ENCODE results near the gene PTPRG. TPM values are rescaled to one million over a fixed set of nuclear protein-coding genes. Genes with fewer than 3 reads are reported as not detected.

The PTPRG gene
- total and polyA plus RNA-seq, 8 donors, result 50.9 to 88.4 (median 54.4) TPM

DNA sequence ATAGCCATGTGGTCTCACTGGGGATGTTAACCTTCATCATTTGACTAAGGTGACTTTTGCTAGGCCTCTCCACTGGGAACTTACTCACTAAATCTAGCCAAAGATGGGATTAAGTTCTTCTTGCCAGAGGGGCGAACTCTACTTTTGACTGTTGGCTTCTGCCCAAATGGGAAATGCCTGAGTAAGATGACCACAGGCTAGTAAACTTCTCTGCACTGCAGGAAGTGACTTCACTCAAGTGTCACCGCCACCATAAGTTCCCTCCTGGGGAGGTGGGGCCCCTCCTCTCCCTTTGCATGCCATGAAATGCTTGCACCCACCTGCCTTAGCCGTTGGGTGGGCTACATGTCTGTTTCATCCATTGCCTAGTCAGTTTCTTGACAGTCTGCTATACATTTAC, 423.6 kb downstream of the PTPRG start:
- TF ChIP-seq, protein P1, sequence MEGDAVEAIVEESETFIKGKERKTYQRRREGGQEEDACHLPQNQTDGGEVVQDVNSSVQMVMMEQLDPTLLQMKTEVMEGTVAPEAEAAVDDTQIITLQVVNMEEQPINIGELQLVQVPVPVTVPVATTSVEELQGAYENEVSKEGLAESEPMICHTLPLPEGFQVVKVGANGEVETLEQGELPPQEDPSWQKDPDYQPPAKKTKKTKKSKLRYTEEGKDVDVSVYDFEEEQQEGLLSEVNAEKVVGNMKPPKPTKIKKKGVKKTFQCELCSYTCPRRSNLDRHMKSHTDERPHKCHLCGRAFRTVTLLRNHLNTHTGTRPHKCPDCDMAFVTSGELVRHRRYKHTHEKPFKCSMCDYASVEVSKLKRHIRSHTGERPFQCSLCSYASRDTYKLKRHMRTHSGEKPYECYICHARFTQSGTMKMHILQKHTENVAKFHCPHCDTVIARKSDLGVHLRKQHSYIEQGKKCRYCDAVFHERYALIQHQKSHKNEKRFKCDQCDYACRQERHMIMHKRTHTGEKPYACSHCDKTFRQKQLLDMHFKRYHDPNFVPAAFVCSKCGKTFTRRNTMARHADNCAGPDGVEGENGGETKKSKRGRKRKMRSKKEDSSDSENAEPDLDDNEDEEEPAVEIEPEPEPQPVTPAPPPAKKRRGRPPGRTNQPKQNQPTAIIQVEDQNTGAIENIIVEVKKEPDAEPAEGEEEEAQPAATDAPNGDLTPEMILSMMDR (IDR thresholded peaks at IDR 0.05), result no peak
- no peak for DNase-seq
- intact Hi-C loops (cut with DNase I), result no loop called here
- no peaks in the 10 kb centered on the region for H3K9me3 ChIP-seq
- no peaks in the 10 kb centered on the region for H3K27me3 ChIP-seq
- no peaks in the 10 kb centered on the region for H3K36me3 ChIP-seq
- no peaks in the 10 kb centered on the region for H3K4me1 ChIP-seq
- ATAC-seq, result no peak
- H3K27ac ChIP-seq, result no peak overlapping the region
- H3K4me3 ChIP-seq, result no peak overlapping the region

DNA sequence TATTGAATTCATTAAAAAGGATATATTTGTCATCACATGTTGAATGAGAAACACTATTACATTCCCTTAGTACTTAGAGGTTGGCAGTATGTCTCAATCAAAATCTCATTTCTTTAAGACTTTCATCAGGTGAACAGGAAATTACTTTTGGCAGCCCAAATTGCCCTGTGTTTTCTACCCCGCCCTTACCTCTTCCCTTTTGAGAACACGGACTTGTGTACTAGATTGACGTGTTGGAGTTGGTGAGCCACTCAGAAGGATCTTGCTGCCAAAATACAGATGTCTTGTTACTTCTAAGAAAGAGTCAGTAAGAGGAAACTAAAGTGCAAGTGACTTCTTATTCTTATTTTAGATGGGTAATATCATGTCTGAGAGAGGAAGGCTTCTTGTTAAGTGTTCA, 425.1 kb downstream of the PTPRG start:
- TF ChIP-seq, protein P1 (IDR thresholded peaks at IDR 0.05), result no peak
- intact Hi-C loops (cut with DNase I), result no loop called here
- no peaks in the 10 kb centered on the region for H3K36me3 ChIP-seq
- H3K9me3 ChIP-seq, result no peaks in the 10 kb centered on the region
- no peaks in the 10 kb centered on the region for H3K27me3 ChIP-seq
- DNase-seq (no peak), ATAC-seq (no peak)
- no peak overlapping the region for H3K4me3 ChIP-seq
- H3K27ac ChIP-seq, result no peak overlapping the region
- H3K4me1 ChIP-seq, result no peaks in the 10 kb centered on the region

DNA sequence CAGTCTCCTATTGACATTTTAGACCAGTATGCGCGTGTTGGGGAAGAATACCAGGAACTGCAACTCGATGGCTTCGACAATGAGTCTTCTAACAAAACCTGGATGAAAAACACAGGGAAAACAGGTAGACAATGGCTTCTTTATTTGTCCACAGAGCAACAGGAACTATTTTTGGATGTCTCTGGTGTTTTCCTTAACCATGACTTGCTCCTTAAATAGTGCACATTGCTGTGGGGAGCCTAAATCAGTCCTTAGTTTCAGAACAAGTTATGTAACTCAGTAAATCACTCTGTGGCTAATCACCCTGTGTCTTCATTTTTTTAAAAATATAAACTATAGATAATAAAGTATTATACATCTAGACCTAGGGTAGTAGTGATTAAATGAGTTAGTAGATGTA, 428.3 kb downstream of the PTPRG start:
- no peak for ATAC-seq
- no peak for DNase-seq
- Histone ChIP-seq H3K4me3 (no peak overlapping the region), H3K27me3 (no peaks in the 10 kb centered on the region), H3K27ac (no peak overlapping the region), H3K36me3 (no peaks in the 10 kb centered on the region), H3K9me3 (no peaks in the 10 kb centered on the region), H3K4me1 (no peaks in the 10 kb centered on the region)
- intact Hi-C loops (cut with DNase I), result no loop called here
- TF ChIP-seq, protein P1 (IDR thresholded peaks at IDR 0.05), result no peak

DNA sequence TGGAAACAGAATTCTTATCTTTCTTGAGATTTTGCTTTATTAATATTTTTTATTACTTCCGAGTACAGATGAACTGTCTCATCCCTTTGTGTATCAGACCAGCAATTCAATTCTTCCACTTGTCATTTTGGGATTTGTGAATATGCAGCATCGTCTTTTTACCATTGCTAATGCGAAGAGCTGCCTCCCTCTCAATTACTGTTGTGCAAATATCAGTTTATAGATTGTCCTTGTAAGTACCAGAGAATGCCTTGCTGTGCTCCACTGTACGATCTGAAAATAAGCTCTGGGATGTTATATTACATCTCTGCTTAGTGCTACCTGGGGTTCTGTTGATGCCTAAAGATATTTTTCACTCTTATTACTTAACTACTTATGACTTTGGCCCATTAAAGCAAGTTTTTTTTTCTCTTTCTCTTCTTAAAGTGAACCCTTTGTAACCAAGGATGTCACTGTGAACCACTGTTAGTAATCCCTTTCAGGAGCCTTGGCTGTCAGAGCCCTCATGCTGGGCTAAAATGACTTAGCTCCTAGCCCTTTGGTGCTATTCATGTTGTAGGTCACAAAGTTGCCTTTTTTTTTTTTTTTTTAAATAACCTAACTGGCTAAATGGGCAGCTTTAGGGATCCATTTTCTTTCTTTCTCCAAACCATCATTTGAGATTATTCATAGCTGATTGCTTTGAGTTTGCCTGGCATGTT, 429.1 kb downstream of the PTPRG start:
- H3K27ac ChIP-seq, result no peak overlapping the region
- no peaks in the 10 kb centered on the region for H3K9me3 ChIP-seq
- no peak overlapping the region for H3K4me3 ChIP-seq
- TF ChIP-seq, protein P1 (IDR thresholded peaks at IDR 0.05), result no peak
- no peaks in the 10 kb centered on the region for H3K4me1 ChIP-seq
- intact Hi-C loops (cut with DNase I), result no loop called here
- DNase-seq (no peak), ATAC-seq (no peak)
- no peaks in the 10 kb centered on the region for H3K36me3 ChIP-seq
- no peaks in the 10 kb centered on the region for H3K27me3 ChIP-seq

DNA sequence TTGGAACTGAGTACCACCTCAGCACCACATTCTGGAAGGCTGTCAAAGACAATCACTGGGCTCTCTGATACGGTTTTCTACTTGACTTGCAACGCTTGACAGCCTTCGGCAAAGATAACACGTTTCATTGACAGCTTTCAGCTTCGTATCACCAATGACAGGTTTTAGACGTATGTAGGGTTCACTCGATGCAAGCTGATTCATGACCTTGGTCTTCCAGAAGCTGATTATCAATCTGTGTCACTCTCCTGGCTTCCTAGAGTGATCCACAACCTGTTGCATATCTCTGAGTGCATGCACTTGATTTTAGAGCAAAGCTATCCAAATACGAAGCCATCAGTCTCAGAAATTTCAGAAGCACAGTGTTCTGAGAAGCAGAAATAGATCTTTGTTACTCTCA, 430.3 kb downstream of the PTPRG start:
- Histone ChIP-seq H3K27me3 (no peaks in the 10 kb centered on the region), H3K36me3 (no peaks in the 10 kb centered on the region), H3K4me1 (no peaks in the 10 kb centered on the region), H3K27ac (no peak overlapping the region), H3K9me3 (no peaks in the 10 kb centered on the region), H3K4me3 (no peak overlapping the region)
- intact Hi-C loops (cut with DNase I), result no loop called here
- DNase-seq (no peak), ATAC-seq (no peak)
- TF ChIP-seq, protein P1 (IDR thresholded peaks at IDR 0.05), result no peak

Measured in left lung (tissue), 10 donors.